ENCODE measurements around the gene UGT3A1.
"Not testable (repeated sequence)": the region's sequence is repeated elsewhere in the genome, so short reads cannot be mapped to it uniquely, and the experiment has no call there.

UGT3A1 gene

DNA sequence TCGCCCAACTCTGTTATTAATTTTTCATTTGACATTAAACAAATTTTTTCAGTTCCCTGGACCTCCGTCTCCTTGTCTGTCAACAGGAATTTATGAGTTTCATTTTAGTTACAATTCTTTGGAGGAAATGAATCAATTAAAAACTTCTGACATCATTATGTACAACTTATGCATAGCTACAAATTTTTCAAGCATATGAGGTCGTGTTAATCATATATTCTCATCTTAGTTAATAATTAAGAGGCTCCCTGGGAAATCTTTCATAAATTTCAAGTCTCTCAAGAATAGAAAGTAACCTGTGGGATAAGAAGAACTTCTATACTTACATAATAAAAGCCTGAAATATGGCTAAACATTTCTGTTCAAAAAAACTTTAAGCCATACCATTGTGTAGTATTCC, 3.4 kb downstream of the UGT3A1 start:
- no peak for DNase-seq (ENCODE audit: low spot score)

DNA sequence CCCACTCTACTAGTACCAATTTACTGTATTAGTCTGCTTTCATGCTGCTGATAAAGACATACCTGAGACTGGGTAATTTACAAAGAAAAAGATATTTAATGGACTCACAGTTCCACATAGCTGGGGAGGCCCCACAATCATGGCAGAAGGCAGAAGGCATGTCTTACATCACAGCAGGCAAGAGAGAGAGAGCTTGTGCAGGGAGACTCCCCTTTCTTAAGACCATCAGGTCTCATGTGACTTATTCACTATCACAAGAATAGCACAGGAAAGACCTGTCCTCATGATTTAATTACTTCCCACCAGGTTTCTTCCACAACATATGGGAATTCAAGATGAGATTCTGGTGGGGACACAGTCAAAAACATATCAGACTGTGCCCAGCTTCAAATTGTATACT, 11.5 kb downstream of the UGT3A1 start:
- DNase-seq (ENCODE audit: low spot score): no peak

DNA sequence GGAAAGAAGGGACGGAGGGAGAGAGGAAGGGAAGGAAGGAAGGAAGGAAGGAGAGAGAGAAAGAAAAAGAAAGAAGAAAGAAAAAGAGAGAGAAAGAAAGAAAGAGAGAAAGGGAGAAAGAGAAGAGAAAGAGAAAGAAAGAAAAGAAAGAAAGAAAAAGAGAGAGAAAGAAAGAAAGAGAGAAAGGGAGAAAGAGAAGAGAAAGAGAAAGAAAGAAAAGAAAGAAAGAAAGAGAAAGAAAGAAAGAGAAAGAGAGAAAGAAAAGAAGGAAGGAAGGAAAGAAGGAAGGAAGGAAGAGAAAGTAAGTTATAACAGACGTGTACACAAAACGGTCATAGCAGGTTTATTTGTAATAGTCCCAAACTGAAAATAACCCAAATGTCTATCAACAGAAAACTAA, 14.3 kb downstream of the UGT3A1 start:
- not testable (repeated sequence) for DNase-seq (ENCODE audit: low spot score)

DNA sequence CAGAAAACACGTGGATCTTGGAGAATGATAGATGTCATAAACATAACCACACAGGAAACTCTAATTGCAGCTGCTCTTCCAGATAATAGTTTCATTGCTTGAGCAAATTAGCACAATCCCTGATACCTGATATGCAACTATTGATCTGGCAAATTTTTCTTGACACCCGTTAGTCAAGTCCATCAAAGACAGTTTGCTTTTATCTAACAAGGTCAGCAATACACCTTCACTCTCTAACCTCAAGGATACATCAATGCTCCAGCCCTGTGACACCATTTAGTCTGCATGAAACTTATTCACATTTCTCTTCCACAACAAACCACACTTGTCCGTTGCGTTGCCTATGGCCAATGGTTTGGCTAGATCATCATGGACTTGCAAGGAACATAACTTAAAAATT, 16.6 kb downstream of the UGT3A1 start:
- no peak for DNase-seq (ENCODE audit: low spot score)

DNA sequence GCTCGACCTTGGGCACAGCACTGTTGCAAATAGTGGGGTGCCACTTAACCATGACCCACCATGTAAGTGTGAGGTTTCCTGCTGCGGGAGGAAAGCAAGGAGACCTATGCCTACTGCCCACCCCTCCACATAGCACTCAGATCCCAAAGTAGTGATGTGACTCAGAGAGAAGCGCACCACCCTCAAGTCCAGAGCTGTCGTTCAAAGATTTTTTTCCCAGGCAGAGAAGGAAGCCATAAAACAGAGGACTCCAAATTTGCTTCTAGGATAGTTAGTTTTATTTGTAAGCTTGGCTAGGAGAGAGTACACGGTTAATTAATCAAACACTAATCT, 19.3 kb downstream of the UGT3A1 start:
- DNase-seq (ENCODE audit: low spot score): no peak

DNA sequence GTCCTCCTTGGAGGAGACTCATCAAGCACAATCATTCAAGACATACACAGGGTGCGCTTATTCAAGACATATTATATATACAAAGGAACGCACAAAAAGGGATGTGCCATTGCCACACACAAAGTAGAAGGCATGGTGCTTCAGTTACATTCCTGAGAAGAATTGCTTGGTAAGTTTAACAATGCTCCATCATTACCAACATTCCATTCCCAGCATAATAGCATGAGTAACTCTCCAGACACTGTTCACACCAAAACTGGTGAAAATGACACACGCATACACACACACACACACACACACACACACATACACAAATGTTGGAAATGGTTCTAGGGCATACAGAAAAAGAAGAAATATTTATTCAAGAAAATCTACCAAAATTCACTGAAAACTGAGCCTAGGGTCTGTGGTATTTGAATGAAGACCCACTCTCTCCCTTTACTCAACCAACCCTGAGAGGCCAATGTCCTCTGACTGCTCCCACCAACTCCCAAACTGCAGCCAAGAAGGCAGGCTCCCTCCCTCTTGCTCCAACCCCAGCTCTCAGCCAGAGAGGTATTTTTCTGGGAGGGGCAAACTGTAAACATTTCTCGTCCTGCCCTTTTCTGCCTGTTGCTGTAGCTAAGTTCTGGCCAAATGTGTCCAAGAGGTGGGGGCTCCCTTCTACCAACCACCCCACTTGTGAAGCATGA, 19.9 kb downstream of the UGT3A1 start:
- DNase-seq (ENCODE audit: low spot score): no peak

DNA sequence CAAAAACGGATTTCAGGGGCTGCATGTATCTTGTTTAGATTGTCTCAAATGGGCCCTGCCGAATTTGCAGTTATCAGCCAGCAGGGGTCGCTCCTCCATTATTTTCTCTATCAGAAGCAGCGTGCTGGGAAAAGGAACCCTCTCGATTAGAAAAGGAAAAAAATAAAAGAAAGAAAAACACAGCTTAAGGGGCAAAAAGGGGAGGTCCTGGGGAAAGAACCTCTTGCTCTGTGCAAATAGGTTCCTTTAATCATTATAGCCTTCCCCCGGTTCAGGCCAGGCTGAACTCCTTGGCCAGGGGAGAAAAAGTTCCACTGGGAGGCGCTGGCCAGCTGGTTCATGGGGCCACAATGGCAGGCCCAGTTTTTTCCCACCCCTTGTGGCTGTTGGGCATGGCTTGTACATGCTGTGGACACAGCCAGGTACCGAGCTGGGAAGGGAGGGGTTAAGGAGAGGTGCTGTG, 27.8 kb downstream of the UGT3A1 start:
- peak; percentile 38 for DNase-seq (ENCODE audit: low spot score)

DNA sequence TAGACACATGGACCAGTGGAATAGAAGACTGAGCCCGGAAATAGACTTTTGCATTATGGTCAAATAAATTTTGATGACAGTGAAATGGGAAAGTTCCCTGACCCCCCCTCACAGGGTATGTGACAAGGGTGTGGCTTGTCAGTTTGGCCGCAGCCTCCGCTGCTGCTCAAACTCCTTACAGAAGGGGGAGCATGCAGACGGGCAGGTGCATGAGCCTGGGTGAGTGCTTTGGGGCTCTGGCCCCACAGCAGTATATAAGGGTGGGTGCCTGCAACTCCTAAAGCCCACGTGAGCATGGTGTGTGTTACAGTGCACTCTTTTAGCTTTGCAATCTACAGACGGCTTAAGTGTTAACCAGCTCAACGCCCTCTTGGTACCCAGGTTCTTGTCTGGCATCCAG, 30.9 kb downstream of the UGT3A1 start:
- DNase-seq (ENCODE audit: low spot score): no peak

DNA sequence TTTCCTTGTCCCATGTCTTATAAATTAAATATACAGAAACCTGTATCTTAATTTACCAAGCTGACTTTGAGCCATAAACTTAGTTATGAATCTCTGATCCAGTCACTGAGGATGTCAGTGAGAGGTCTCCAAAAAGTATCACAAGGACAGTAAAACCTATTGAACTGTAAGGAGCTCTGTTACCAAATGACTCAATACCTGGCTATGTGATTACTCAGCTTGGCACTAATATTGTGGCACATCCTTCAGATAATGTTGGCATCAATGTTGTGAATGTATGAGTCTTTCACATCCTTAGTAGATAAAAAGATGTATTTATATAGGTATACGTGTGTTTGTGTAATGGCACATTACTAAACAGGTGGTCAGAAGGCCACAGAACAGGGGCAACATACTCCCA, 34.8 kb downstream of the UGT3A1 start:
- DNase-seq (ENCODE audit: low spot score): no peak

DNA sequence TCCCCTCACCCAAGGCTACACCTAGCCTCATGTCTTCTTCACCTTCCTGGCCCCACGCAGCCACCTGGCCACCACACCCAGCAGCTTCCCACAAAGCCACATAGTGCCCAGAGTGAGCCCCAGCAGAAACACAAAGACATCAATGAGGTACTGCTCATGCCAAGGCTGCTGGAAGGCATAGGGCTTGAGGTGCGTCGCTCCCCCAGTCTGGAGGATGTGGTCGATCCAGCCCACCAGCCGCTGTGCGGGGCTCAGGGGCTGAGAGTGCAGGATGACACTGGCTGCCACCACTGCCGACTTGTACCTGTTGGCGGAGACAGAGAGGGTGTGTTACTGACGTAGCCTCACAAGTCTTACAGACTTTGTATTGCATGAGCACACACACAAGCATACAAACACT, 37.0 kb downstream of the UGT3A1 start:
- DNase-seq (ENCODE audit: low spot score): no peak

DNA sequence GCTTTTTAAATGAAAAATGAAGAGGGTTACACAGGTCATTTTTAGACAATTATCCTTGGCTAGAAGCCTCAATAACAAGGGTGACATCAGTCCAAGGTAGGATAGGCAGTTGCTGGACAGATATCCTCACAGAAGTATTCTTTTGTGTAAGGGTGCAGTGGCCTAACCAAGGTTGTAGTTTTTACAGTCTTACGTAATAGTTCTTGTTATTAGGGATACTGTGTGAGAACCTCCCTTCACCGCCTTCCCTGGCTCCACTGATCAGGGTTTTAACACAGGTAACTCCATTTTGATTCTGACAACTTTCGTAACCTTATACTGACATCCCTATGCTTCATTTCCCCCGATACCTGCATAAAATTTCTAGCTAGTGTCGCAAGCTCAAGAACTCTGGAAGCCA, 44.1 kb downstream of the UGT3A1 start:
- DNase-seq (ENCODE audit: low spot score): no peak

DNA sequence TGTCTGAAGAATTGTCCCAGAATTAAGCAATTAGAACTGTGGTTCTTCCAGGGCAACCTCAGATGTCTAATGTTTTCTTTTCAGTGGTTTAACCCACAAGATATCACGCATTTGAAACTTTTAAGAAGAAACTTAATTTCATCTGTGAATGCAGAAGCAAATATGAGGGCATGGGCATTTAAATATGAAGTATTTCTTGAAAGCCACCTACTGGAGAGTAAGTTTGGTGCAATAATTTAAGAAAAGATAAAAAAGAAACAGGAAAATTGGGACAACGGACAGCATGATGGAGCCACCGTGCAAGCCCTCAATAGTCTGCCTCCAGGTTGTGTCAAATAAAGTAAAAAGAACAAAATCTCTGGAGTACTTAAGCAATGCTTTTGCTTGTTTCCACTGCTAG, 51.6 kb downstream of the UGT3A1 start:
- DNase-seq (ENCODE audit: low spot score): peak; percentile 26

DNA sequence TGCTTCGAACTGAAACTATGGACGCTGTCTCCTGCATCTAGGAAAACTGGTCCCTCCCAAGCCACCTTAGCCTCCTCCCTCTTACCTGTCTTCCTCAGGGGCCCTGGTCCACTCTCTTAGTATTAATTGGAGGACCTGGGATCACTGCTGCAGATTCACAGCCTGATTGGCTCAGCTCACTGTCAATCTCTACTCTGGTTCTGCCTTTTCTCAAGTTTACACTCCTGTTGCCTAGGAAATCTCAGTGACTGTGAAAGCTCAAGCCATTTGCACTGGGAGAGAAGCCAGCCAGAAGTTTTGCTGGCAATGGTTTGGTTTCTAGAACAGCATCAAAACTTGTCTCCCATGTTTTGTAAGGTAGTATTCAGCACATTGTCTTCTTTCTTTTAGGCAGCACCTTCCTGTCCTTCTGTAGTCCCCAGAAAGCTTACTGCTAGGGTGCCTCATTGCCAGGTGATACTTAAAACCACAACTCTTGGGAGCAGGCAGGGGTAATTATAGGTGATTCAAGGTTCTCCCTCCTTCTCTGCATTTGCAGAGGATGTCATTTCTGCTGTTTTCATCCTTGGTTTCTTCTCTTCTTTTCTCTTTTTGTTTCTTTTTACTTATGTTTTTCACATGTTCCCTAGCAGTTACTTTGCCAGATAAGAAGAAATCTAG, 52.5 kb downstream of the UGT3A1 start, which contains the start of gene CAPSL:
TSS of gene CAPSL (minus strand) at position 55 of the 660 bp plus-strand sequence. CDS start 17,502 bp downstream, outside the sequence.
- DNase-seq (ENCODE audit: low spot score): peak; percentile 57

DNA sequence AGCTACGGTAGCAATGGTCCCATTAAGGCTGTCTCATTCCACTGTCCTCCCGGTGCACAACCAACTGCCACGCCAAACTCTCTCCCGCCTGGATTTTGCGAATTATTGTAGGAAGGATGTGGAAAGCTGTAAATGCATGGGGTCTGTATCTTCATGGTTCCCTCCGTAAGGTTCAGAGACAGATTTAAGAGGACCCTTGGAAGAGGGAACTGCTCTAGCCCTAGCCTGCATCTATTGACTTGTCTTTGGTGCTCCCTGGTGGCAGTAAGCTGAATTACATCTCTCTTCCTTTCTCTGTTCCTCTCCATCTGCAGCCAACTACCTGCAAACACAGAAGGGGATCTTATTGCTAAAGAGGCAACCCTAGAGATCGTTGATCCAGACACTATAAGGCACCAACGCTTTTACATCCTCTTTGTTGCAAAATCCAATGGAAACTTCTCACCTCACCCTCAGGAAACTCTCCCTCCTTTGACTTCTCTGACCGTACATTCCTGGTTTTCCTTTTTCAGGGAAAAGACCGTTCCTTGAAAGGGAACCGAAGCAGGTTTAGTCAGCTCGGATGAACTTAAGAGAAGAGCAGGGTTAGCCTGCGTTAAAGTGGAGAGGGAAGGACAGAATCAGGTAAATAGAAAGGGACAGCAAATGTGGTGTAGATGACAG, 64.7 kb downstream of the UGT3A1 start:
- DNase-seq (ENCODE audit: low spot score): peak; percentile 84

DNA sequence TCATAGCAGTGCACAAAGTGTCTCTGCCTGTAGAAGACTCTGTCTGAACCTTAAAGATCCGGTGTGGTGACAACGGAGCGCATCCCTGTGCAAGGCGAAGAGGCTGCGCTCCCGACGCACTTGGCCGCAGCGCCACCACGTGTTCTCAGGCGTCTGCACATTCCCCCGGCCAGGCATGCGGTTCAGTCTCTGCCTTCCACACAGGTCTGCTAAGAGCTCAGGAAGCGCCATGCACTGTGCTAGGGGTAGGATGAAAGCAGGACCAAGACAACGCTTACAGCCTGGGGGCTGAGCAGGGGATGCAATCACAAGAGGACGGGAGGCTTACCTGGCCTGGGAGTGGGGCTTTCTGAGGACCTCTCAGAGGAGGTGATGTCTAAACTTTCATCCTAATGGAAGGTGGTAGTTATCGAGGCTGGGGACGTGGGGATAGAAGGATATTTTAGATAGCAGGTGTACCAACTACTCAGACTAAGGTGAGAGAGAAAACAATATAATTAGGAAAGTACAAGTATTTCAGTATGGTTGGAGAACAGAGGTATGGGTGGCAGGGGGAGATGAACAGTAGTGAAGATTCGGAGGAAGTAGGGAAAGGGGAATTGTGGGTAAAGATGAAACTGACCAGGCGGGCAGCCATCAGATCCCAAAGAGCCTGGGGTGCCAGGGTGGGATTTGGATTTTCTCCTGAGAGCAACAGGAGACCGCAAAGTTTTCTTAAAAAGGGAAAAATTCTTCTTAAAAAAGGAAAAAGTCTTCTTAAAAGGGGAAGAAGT, 66.1 kb downstream of the UGT3A1 start:
- peak; percentile 63 for DNase-seq (ENCODE audit: low spot score)

DNA sequence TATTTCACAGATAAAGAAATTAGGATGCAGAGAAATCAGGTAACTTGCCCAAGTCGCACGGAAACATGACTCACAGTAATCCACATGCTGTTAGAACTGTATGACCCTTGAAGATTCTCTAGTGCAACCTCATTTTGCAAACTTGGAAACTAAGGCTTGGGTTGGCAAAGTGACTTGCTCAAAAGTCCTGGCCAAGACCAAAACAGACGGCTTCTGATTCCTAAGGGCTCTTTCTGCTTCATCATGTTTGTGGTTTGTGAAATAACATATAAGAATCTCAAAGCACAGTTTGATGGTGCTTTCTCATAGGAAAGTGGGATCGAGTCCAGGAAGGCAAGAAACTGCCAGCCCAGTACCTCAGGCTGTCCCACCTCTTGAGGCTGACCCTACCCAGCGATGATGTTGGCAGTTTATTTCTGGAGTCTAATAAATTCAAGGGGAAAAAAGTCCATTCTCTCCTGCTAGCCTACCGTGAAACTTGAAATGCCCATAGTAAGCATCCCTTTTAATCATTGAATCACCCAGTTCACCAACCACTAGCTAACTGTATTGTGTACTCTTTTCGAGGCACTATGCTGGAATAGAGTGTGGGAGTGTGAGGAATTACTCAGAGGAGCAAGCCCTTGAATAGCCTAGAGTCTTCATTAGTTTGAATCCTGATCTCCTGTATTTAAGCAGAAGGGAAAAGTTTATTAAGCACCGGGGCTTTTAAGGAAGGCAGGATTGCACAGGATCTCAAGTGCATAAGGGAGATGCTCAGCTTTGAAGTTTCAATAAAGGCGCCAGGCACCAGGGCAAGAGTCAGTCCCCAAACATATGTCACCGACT, 66.9 kb downstream of the UGT3A1 start:
- DNase-seq (ENCODE audit: low spot score): no peak

DNA sequence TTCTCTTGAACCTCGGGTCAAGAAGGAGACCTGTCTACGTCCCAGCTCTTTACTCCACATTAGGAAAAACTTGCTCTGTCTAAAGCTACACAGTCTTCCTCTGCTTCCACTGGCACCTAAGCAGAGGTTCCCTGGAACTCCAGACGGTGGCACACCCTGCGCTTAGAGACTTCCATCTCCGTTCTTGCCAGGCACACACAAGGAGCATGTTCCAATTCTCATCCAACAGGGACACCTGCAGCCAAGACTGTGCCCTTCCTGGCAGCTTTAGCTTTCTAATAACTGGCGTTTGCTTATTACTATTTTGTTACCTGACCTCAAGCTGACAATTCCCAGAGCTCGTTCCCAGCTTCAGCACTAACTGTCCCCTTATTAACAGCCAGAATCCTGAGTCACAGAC, 68.7 kb downstream of the UGT3A1 start:
- DNase-seq (ENCODE audit: low spot score): no peak

DNA sequence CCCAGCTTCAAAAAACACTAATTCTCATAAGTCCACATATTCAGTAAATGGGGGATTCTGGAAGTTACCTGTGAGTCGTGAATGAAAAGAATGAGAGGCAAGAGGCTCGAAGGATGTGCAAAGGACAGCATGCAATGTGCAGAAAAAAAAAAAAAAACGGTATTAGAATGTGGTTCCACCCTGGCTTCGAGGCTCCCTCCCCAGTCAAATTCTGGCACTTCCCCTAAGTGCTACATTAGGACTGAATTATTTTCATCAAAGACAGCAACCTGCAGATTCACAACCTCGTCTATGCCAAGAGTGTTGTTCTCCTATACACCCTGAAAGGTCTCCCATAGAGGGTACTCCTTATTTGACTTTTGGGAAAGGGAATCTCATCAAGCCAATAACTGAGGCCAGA, 69.3 kb downstream of the UGT3A1 start:
- peak; percentile 32 for DNase-seq (ENCODE audit: low spot score)

DNA sequence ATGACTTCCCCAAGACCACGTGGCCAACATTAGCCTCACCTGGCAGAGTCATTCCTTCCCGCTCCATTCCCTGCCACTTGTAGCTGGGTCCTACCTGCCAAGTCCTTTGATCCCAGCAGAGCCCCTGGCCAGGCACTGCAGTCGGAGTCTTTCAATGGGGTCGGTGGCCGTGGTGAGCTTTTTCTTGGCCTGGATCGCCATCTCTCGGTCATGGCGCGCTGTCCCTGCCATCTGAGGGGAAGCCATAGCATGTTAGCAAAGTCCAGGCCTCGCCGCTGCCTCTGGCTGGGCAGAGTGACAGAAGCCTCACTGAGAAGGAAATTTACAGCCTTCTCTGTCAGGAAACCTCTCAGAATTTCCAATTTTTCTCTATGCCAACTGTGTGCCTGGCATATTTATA, 70.3 kb downstream of the UGT3A1 start:
- DNase-seq (ENCODE audit: low spot score): no peak

DNA sequence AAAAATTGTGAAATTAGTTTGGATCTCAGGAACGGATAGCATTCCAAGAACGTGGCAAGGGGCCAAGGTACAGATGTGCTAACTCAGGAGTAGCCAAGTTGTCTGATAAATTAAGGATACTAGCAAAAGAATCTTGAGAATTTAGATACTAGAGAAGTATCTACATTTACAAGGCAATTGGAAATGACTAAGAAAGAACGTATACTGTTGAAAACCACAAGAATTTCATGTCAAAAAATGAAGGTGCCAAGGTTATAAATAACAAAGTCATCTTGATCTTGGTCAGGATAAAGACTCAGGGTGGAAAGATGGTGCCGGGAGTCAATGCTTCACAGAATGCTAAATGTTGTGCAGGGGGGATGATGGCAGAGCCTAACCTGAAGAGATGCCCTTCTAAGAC, 72.0 kb downstream of the UGT3A1 start:
- no peak for DNase-seq (ENCODE audit: low spot score)

DNA sequence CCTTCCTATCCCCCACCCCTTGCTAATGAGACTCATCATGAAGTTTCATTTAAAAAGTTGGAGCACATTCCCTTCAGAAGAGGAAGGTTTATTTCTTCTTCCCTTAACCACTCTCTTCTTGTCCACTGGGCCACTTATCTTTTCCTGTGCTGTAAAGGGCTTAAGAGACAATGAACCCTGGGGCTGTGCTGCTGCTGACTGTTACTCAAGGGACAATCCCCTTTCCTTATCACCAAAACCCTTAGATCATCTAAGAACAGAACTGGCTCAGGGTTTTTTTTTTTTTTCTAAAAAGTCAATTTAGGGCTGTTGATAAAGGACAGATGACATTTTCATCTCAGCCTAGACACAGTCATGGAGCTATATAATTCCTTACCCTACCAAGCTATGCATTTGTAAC, 82.4 kb downstream of the UGT3A1 start:
- DNase-seq (ENCODE audit: low spot score): peak; percentile 22

DNA sequence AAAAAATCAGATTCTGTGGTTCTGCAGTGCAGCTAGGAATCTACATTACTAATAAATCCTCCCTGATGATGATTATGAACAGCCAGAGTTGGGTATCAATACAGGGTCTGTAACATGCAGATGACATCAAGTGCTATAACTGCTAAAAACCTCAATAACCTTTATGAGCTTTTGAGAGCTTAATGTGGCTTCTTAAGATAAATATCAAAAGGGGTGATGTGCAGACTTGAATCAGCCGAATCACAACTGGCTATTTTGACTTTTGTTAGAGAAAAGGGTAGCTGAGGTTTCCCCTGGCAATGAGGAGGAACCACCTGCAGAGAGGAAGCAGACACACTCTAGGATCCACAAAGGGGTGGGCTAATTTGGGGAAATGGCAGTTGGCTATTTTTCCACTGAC, 83.0 kb downstream of the UGT3A1 start:
- DNase-seq (ENCODE audit: low spot score): peak; percentile 65

Measured in NAMALWA (cell line).